Measurements from ENCODE around the gene TBXT.

TBXT gene

GRCh38 chr6:166119116-166119911 lies 48.3 kb downstream of the TBXT start:
- FAIRE-seq: no peak
- no peak for DNase-seq (ENCODE audit: low spot score)

DNA sequence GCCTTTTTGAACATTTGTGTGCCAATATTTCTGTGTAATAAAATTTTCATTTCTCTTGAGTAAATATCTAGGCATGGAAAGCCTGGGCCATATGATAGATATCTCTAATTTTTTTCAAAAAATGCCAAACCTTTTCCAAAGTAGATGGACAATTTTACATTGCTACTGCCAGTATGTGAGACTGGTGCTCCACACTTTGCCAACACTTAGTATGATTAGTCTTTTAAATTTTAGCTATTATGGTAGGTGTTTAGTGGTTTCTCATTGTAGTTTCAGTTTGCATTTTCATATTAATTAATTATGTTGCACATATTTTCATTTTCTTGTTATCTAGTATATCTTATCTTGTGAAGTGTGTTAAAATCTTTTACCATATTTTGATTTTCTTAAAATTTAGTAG lies 52.0 kb downstream of the TBXT start:
- no peak for DNase-seq (ENCODE audit: low spot score)
- no peak for FAIRE-seq

DNA sequence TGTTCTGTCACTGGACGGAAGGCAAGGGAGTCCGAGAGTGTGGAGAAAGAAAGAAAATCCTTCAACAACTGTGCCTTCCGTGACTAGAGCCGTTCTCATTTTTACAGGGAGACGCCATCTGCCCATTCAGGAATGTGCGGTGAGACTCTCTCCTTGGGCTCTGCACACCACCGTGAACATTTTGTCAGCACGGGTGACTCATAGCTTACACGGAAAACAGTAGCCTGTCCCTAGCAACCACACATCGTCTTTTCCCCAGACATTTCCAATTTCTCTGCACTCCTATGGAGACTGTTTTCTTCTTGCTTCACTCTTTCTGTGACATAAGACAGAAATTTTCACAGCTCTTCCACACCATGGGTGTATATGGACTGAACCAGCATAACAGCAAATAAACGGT lies 55.1 kb downstream of the TBXT start:
- peak; percentile 90 for DNase-seq (ENCODE audit: low spot score)
- FAIRE-seq: peak; percentile 79

DNA sequence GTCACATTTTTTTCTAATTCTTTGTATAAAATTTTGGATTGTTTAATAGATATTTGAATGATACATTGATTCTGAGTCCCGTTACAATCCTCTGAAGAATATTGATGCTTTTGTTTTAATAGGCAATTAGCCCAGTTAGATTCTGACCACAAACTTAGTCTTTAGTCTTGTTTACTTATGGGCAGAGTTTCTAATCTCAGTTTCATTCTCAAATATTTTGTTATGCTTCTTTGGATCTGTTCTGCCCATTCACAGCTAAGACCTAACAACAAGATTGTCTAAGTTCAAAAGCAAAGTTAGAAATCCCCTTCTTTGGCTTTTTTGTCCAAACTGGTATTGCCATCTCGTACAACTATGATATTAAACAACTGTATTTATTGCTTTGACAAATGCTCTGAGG lies 58.0 kb downstream of the TBXT start:
- no peak for FAIRE-seq
- no peak for DNase-seq (ENCODE audit: low spot score)
